ENCODE data around the gene AQP9.

AQP9 gene

GRCh38 chr15:58139989-58140522 is 1.9 kb downstream of the AQP9 start:
- DNase-seq (ENCODE audit: low spot score): no peak

- DNase-seq (ENCODE audit: low spot score): no peak
Measured at GRCh38 chr15:58141894-58142293, 3.7 kb downstream of the AQP9 start.

GRCh38 chr15:58142827-58143461 is 4.8 kb downstream of the AQP9 start:
- DNase-seq (ENCODE audit: low spot score): no peak

DNA sequence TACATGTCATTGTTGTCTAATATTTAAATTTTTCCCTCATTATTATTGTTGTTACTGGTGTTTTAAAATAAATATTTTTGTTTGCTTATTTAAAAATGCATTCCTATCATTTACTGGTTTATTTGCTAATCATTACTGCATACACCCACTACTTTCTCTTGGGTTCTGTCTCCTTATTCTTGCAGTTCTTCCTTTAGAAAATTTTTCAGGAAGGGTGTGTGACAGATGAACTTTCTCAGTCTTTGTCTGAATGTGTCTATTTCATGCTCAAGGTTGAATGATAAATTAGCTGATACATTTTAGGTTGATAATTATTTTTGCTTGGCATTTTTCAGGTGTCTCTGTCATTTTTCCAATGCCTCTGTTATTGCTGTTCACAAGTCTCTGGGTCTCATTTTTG is 7.4 kb downstream of the AQP9 start:
- DNase-seq (ENCODE audit: low spot score): no peak

DNA sequence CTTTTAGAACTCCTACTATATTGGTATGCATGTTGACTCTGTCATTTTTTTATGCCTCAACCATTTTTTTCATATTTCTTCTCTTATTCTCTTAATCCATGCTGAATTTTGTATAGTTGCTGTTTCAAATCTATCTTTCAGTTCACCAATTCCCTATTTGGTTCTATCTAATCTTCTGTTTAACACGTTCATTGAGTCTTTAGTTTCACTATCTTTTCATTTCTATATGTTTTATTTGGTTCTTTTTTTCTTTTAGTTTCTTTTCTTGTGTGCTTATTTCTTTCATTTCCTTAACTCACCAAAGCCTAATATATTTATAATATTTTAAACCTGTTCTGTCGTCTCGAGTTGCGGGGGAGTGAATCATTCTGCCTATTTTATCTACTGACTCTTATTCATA is 8.0 kb downstream of the AQP9 start:
- DNase-seq (ENCODE audit: low spot score): no peak

DNA sequence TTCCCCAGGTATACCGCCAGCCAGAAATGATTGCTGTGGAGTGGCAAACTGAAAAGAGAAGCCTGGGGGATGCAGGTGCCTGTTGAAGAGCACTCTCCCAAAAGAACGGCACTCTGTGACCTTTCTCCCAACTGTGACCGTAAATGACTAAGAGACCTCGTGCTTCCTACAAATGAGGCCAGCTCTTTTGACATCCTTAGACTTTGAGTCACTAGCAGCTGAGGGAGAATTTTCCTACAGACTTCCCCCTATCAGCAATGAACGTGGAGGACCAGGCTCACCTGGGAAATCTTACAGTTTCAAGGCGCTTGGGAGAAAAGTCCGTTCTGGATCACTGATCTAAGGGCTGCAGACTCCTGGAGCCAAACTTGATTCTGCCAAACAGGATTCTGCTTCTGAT is 8.6 kb downstream of the AQP9 start:
- DNase-seq (ENCODE audit: low spot score): peak; percentile 43

DNA sequence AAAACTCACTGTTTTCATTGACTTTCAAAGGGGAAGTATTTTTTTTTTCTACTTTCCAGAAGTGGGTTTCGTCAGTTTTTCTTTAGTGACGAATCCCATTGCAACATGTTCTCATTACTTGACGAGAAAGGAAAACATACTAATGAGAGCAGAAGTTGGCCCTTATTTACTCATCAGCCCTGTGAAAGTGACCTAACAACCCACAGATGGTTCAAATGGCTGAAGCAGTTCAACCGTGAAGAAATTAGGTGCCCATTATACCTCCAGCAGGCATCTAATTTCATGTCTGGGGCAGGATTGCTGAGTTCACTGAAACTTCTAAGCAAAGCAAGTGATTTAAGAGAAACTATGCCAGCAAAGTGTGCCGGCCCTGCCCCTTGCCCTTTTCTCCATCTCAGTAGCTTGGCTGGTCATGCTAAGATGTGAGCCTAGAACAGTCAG is 9.0 kb downstream of the AQP9 start:
- no peak for DNase-seq (ENCODE audit: low spot score)

- no peak for DNase-seq (ENCODE audit: low spot score)
Measured at GRCh38 chr15:58148120-58148519, 9.9 kb downstream of the AQP9 start.

- DNase-seq (ENCODE audit: low spot score): no peak
Measured at GRCh38 chr15:58148633-58149445, 10.7 kb downstream of the AQP9 start.

DNA sequence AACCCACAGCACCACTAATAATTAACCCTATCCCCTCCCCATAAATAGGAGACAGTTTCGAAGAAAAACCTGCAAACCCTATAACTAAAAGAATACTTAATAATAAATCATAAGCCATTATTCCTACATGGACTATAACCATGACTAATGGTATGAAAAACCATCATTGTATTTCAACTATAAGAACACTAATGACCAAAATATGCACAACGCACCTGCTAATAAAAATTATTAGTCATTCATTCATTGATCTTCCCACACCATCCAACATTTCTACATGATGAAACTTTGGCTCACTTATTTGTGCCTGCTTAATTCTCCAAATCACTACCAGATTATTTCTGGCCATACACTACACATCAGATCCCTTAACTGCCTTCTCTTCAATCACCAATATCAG is 16.6 kb downstream of the AQP9 start:
- no peak for DNase-seq (ENCODE audit: low spot score)

DNA sequence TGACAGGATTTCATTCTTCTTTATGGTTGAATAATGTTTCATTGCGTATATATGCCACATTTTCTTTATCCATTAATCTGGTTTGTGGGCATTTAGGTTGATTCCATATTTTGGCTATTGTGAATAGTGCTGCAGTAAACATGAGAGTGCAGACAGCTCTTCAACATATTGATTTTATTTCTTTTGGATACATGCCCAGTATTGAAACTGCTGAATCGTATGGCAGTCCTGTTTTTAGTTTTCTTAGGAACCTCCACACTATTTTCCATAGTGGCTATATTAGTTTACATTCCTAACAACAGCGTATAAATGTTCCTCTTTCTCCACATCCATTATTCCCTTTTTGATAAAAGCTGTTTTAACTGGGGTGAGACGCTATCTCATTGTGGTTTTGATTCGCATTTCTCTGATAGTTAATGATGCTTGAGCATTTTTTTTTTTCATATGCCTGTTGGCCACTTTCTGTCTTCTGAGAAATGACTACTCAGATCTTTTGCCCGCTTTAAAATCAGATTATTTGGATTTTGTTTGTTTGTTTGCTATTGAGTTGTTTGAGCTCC is 21.7 kb downstream of the AQP9 start:
- no peak for DNase-seq (ENCODE audit: low spot score)

DNA sequence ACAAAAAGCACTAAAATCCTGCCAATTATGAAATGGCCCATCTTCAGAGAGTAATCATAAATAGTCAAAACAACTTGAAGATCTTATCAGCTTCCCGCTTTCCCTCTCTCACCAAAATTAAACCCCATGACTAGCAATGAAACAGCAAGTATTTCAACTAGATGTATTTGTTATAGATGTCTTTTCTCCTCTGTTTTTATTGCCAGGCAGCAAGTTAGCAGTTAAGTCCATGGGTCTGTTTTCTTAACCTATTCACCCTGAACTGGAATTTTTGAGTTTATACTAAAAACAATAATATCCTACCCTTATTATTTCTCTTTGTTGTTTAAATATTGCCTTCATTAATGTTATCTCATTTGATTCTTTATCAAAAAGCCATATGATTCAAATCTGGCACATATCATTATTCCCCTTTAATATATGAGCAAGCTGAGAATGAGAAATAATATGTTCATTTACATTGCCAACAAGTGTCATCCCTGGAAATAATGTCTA is 23.3 kb downstream of the AQP9 start:
- no peak for DNase-seq (ENCODE audit: low spot score)

DNA sequence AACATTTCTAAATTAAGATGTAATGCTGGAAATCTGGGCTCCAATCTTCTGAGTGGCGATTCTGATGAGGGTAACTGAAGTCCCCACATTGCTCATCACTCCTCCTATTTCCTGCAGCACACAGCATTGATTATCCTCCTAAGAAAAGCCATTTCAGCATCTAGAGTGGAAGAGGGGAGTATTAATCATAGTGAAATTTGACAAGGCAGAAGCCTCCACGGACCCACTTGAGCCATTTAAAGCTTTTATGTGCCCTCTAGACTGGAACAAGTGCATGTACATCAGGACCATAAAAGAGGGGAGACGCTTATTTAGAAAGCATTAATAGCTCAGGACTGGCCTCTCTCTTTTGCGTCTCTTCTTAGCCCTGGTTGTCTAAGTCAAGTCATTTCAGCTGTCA is 25.8 kb downstream of the AQP9 start:
- DNase-seq (ENCODE audit: low spot score): no peak

DNA sequence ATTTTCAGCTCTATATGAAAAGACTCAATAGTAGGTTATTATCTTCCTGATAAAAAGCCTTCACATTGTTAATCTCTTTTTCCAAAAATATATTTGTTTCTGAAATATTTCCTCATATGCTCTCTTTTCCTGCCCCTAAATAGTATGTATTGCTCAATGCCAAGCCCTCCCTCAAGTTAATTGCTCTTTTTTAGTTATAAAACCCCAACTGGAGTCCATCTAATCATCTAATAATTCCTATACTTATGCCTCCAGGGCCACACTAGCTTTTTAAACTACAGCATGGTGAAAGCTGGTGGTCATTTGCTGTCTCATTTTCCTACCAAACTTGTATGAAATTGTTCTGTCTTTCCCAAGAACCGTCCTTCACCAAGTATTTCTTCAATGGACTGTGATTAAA is 26.7 kb downstream of the AQP9 start:
- no peak for DNase-seq (ENCODE audit: low spot score)

DNA sequence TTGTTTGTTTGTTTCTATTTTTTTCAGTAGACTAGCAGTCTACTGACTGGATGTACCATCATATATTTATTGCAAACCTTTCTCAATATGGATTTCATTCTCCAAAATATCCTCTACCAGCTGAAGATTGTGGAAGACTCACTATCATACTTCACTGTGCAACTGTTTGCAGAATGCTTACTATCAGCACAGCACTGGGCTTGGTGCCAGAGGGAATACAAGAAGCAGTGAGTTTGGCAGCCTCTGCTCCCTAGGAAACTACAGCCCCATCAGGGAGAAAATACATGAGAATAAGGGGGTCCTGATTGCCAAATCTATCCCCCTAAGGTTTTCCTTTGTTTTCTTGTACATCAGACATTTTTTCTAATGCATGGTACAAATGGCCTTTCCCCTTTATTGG is 27.5 kb downstream of the AQP9 start:
- DNase-seq (ENCODE audit: low spot score): no peak

DNA sequence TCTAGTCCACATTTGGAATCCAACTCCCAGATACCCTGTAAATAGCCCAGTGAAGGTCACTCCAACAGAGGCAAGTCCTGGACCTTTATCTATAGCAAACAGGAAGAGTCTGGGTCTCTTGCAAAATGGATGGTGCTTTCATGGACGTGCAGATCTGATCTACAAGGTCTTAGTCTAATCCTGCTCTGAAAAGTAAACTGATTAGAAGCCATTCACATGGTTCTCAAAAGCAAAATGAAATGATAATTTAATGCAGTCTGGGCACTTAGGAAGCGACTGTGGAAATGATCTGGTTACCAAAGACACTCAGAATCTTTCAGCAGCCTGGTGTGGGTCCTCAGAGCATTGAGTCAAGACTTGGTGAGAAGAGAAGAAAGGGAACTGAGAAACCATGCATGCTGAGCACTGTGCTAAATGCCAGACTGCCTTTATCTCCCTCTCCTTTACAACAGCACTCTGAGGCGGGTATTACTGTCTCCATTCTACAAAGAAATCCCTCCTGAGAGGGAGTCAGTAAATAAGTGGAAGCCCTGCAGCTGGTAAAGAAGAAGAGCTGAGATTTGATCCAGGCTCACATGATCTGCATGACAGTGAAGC is 29.0 kb downstream of the AQP9 start:
- DNase-seq (ENCODE audit: low spot score): no peak

DNA sequence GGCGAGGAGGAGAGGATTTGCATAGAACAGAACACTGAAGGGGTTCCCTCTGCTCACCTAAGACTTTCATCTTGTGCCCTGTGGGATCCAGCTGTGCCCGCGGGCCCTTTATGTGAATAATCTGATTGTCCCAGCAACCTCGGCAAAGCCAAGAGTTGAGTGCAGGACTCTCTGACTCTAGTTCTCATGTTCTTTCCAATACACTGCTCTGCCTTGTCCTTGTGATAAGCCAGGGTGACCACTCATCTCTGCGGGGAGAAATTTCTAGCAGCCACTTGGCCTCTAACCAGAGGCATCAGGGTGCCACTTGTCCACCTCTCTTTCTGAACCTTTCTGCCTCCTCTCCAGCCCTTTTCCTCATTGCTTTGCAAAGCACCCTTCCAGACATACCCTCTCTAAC is 31.8 kb downstream of the AQP9 start:
- no peak for DNase-seq (ENCODE audit: low spot score)

GRCh38 chr15:58171476-58172061 is 33.4 kb downstream of the AQP9 start:
- no peak for DNase-seq (ENCODE audit: low spot score)

DNA sequence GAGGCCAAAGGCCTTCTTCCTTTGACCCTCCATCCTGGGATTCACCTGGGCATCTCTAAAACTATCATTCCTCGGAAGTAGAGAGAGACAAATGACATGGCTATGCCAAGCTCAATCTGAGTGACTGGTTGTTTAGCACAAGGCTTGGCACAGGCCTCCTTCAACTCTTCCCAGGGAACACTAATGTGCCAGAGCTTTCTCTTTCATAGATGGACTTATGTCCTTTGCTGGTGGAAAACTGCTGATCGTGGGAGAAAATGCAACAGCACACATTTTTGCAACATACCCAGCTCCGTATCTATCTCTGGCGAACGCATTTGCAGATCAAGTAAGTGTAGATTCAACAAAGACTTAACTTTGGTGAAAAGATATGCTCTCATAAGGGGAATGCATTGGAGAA is 36.5 kb downstream of the AQP9 start:
- no peak for DNase-seq (ENCODE audit: low spot score)

- no peak for DNase-seq (ENCODE audit: low spot score)
Measured at GRCh38 chr15:58175955-58176354, 37.8 kb downstream of the AQP9 start.

- no peak for DNase-seq (ENCODE audit: low spot score)
Measured at GRCh38 chr15:58178668-58179067, 40.5 kb downstream of the AQP9 start.

GRCh38 chr15:58179206-58179605 is 41.0 kb downstream of the AQP9 start:
- no peak for DNase-seq (ENCODE audit: low spot score)
